ENCODE data around the gene UBE3D. TPM values are rescaled to one million over a fixed set of nuclear protein-coding genes. Genes with fewer than 3 reads are reported as not detected.

The UBE3D gene
- total and polyA plus RNA-seq, 2 of the 8 experiments (the other 6 are each of a cell fraction or from before 2014, with no cell fraction given): 5.7 to 16.3 TPM

- ChIA-PET CTCF (ENCODE audit: partially characterized antibody) (interaction anchor here (1.6 kb wide), 1 partner anchor 12 kb away, joined by 4 read pairs; no protein-coding TSS in a partner anchor), POLR2A (ENCODE audit: partially characterized antibody) (no interaction called here)
- H3K23ac ChIP-seq (ENCODE audit: insufficient read length): no peak overlapping the region
- H2BK15ac ChIP-seq (ENCODE audit: low read length): no peak overlapping the region
- WGBS, 2 experiments (ENCODE audit: extremely low coverage in 1 of 2, insufficient coverage in 1 of 2, insufficient read length in 1 of 2, insufficient replicate concordance in 2 of 2, low coverage in 1 of 2, low lambda C conversion rate in 2 of 2, missing lambda C conversion rate in 1 of 2): 90% methylated on average over 1 of the region's 1 CpG; no CpG with 5 or more reads in 1 of the 2 experiments
- no peak overlapping the region for H3K4me3 ChIP-seq (ENCODE audit: extremely low read depth in 1 of 4, insufficient read depth in 2 of 4, low read depth in 3 of 4, low read length in 4 of 4)
- no peak overlapping the region for H4K91ac ChIP-seq (replicated peaks; ENCODE audit: insufficient read length, low read length)
- H2AK5ac ChIP-seq (ENCODE audit: low read depth, low read length): no peak overlapping the region
- no peaks in the 10 kb centered on the region for H4K20me1 ChIP-seq (replicated peaks in 1 of 2; ENCODE audit: control insufficient read depth in 1 of 2, insufficient read depth in 2 of 2, low read length in 2 of 2)
- no peaks in the 10 kb centered on the region for H3K79me1 ChIP-seq (ENCODE audit: low read depth, low read length)
- H2BK5ac ChIP-seq (ENCODE audit: low read depth, low read length): no peak overlapping the region
- H3K9ac ChIP-seq (replicated peaks in 1 of 4; ENCODE audit: extremely low read depth in 1 of 4, low read depth in 3 of 4, low read length in 3 of 4): no peak overlapping the region
- no peak overlapping the region for H3K18ac ChIP-seq (ENCODE audit: extremely low read depth, low read length)
- no peak overlapping the region for H2BK120ac ChIP-seq (replicated peaks; ENCODE audit: low read depth, low read length)
- TF ChIP-seq CHD2 (IDR thresholded peaks at IDR 0.05; ENCODE audit: low read length) (no peak), HDAC6 (IDR thresholded peaks at IDR 0.05; ENCODE audit: low read depth, low read length) (no peak), E2F6 (IDR thresholded peaks at IDR 0.05) (no peak), TBP (IDR thresholded peaks at IDR 0.05; ENCODE audit: low read depth, low read length) (no peak), POLR2AphosphoS5 (IDR thresholded peaks at IDR 0.05; ENCODE audit: low read depth, low read length) (no peak), SP4 (IDR thresholded peaks at IDR 0.05; ENCODE audit: low read length) (no peak)
- TF ChIP-seq, protein P1, sequence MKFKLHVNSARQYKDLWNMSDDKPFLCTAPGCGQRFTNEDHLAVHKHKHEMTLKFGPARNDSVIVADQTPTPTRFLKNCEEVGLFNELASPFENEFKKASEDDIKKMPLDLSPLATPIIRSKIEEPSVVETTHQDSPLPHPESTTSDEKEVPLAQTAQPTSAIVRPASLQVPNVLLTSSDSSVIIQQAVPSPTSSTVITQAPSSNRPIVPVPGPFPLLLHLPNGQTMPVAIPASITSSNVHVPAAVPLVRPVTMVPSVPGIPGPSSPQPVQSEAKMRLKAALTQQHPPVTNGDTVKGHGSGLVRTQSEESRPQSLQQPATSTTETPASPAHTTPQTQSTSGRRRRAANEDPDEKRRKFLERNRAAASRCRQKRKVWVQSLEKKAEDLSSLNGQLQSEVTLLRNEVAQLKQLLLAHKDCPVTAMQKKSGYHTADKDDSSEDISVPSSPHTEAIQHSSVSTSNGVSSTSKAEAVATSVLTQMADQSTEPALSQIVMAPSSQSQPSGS (IDR thresholded peaks at IDR 0.05; ENCODE audit: low read length): no peak
- no peak overlapping the region for H2BK20ac ChIP-seq (ENCODE audit: low read length)
- H3K14ac ChIP-seq (ENCODE audit: insufficient read length): no peak overlapping the region
- no peaks in the 10 kb centered on the region for H3K9me3 ChIP-seq (ENCODE audit: insufficient read depth in 2 of 2, low read depth in 1 of 2, low read length in 1 of 2)
- no peak overlapping the region for H2AFZ ChIP-seq (ENCODE audit: low read length)
- DNase-seq (ENCODE audit: low read depth in 1 of 2, low spot score in 2 of 2) (no peak), FAIRE-seq (no peak)
- H4K8ac ChIP-seq (ENCODE audit: extremely low read depth, insufficient read depth, low read length): no peak overlapping the region
- H3K36me3 ChIP-seq (ENCODE audit: control insufficient read depth in 2 of 4, insufficient read depth in 4 of 4, low read length in 3 of 4): no peaks in the 10 kb centered on the region
- no peak overlapping the region for H3K27ac ChIP-seq (ENCODE audit: low read depth, low read length)
- no peaks in the 10 kb centered on the region for H3K79me2 ChIP-seq (ENCODE audit: control insufficient read depth in 1 of 2, insufficient read depth in 2 of 2, low read length in 2 of 2)
- no peak overlapping the region for H2BK12ac ChIP-seq (ENCODE audit: low read depth, low read length)
- H3K56ac ChIP-seq (replicated peaks; ENCODE audit: insufficient read length, low read depth, low read length): no peak overlapping the region
- H3K4me1 ChIP-seq (replicated peaks in 1 of 4; ENCODE audit: control insufficient read depth in 3 of 4, insufficient read depth in 4 of 4, low read length in 3 of 4): no peaks in the 10 kb centered on the region
- no peaks in the 10 kb centered on the region for H3K27me3 ChIP-seq (replicated peaks in 1 of 4; ENCODE audit: control insufficient read depth in 3 of 4, extremely low read depth in 1 of 4, insufficient read depth in 3 of 4, low read length in 3 of 4)
- H4K5ac ChIP-seq (ENCODE audit: insufficient read length, low read depth, low read length): no peak overlapping the region
- H3K4ac ChIP-seq (replicated peaks; ENCODE audit: insufficient read length, low read depth, low read length): no peak overlapping the region
- H3K4me2 ChIP-seq (ENCODE audit: insufficient read depth in 1 of 2, low read depth in 2 of 2, low read length in 2 of 2): no peak overlapping the region
- peaks cover 1% of the 10 kb centered on the region; the same call in 1 of the 2 replicates for H3K23me2 ChIP-seq (ENCODE audit: low read depth, low read length)
These were observed 204.5 kb downstream of the UBE3D start for GRCh38 chr6:82861121-82861520.

Data from H1 (cell line).